Body of pancreas (tissue), 4 donors: ENCODE results near the gene TBL2. TPM values are rescaled to one million over a fixed set of nuclear protein-coding genes. Genes with fewer than 3 reads are reported as not detected.
"Not testable (repeated sequence)": the region's sequence is repeated elsewhere in the genome, so short reads cannot be mapped to it uniquely, and the experiment has no call there.

Experiments
- ATAC-seq: fragments of 150-250 bp; one replicate; pipeline ENCODE4 v1.9.1; 2016
- DNase-seq, 4 donors: peaks; one replicate each; pipeline ENCODE4 v3.0.0-alpha.2; 2019
- H3K27ac ChIP-seq, 4 donors: fragments of 200-600 bp; sonication (generic); 1 replicate in 3 of 4; 2 replicates in 1 of 4; pipeline versions ENCODE4 v1.5.1 to v1.6.1; 2016 to 2019; ENCODE audit warnings: mild to moderate bottlenecking in 1 of 4, mixed read lengths in 1 of 4, moderate library complexity in 1 of 4
- H3K27me3 ChIP-seq, 2 donors: fragments of 200-600 bp; sonication (generic); one replicate each; pipeline ENCODE4 v1.6.0; 2016; ENCODE audit warnings: mild to moderate bottlenecking in 1 of 2
- H3K36me3 ChIP-seq, 2 donors: fragments of 200-600 bp; sonication (generic); replicated peaks in 1 of 2; 2 replicates each; pipeline ENCODE4 v1.5.1; 2016; ENCODE audit warnings: low read depth in 2 of 2; ENCODE audit not compliant: insufficient read depth in 1 of 2
- H3K4me1 ChIP-seq: fragments of 200-600 bp; sonication (generic); one replicate; pipeline ENCODE4 v1.6.0; 2016
- H3K4me3 ChIP-seq, 2 donors: fragments of 200-600 bp; sonication (generic); 1 replicate in 1 of 2; 2 replicates in 1 of 2; pipeline ENCODE4 v1.5.1; 2016 to 2019
- H3K9me3 ChIP-seq, 3 donors: fragments of 200-600 bp; sonication (generic); 1 replicate in 2 of 3; 2 replicates in 1 of 3; pipeline ENCODE4 v1.5.1; 2016
- POLR2A ChIP-seq, 3 donors: fragments of 450-650 bp; IDR thresholded peaks; one replicate each; pipeline ENCODE4 v1.6.1; 2016; ENCODE audit warnings: antibody characterized with exemption in 3 of 3, mild to moderate bottlenecking in 2 of 3
- WGBS, 2 donors: methylation state at CpG; one replicate each; pipeline ENCODE4 v1.1.5; 2017; 5-methylcytosine and 5-hydroxymethylcytosine counted together
- intact Hi-C: fragments of 100-400 bp; cut with DNase I; formaldehyde crosslinking; loops from one replicate; pipeline ENCODE4 v1.15.1; 2023
- total RNA-seq, 2 donors: library from RNA; depleted of rRNA; stranded (reverse); fragments of >200 nt; gene quantifications; one replicate each; pipeline ENCODE4 v1.1.0, GENCODE V29; 2016
- TF ChIP-seq, protein P1 (sequence below), 7 experiments: fragments of 450-650 bp in 4 of 7; fragments of 200-600 bp in 3 of 7; sonication (generic) in 3 of 7; IDR thresholded peaks; one replicate each; pipeline ENCODE4 v1.5.1; 2016 to 2019; ENCODE audit warnings: antibody characterized with exemption in 7 of 7

The TBL2 gene
- total RNA-seq, 2 donors from 2014 or later = 25.9 to 30.7 TPM

DNA sequence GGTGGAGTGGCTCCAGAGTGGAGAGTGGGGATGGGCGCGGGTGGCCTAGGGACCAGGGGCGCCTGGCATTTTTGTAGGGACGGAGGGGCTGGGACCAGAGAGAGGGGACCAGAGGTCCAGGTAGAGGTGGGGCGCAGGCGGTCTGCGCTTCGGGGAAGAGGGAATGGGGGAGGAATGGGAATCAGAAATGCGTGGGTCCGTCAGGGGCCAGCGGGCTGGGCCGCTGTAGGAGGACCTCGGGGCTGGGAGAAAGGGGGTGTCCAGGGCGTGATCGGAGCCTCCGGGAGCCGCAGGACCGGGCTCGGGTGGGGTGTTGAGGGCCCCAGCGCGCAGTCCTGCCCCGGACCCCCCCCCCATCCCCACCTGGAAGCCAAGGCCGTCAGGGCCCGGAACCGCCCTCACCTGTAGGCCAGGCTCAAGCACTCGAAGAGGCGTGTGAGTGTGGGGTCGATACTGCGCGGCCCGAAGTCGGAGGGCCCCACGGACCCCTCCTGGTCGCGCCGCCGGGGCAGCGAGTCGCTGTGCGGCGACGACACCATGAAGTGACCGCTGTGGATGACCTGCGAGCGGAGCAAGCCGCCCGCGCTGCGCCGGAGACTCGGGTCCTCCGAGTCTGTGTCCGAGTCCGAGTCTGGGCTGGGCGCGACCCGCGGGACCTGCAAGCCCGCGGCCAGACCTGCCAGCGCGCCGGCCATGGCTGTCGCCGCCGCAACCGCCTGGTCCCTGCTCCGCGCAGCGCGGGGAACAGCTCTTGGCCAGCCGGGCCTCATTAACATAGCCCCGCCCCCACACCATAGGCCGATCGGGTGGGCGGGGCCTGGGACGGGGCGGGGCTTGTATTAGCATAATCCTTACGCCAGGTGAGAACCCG is 45.7 kb upstream of the TBL2 start, which contains the start of gene MLXIPL:
MLXIPL (minus strand) TSS at position 725 of the 871 bp plus-strand sequence; CDS start at position 695, 30 bp downstream.
- Histone ChIP-seq H3K36me3 (no peaks in the 10 kb centered on the region), H3K4me3 (peak within 1 kb of the TSS; percentile 16 to 36), H3K27me3 (peaks cover 0 to 3% of the 10 kb centered on the region in 2 donors), H3K27ac (peak within 1 kb of the TSS; percentile 50 to 73 (median 60)), H3K4me1 (peaks cover 26% of the 10 kb centered on the region), H3K9me3 (no peaks in the 10 kb centered on the region)
- peak; percentile 95 to 99 (median 96) for DNase-seq
- WGBS, 2 donors = 1 to 3% methylated on average over 14 to 66 of the region's 80 CpGs
- TF ChIP-seq, protein P1, sequence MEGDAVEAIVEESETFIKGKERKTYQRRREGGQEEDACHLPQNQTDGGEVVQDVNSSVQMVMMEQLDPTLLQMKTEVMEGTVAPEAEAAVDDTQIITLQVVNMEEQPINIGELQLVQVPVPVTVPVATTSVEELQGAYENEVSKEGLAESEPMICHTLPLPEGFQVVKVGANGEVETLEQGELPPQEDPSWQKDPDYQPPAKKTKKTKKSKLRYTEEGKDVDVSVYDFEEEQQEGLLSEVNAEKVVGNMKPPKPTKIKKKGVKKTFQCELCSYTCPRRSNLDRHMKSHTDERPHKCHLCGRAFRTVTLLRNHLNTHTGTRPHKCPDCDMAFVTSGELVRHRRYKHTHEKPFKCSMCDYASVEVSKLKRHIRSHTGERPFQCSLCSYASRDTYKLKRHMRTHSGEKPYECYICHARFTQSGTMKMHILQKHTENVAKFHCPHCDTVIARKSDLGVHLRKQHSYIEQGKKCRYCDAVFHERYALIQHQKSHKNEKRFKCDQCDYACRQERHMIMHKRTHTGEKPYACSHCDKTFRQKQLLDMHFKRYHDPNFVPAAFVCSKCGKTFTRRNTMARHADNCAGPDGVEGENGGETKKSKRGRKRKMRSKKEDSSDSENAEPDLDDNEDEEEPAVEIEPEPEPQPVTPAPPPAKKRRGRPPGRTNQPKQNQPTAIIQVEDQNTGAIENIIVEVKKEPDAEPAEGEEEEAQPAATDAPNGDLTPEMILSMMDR (IDR thresholded peaks at IDR 0.05) = no peak
- TF ChIP-seq POLR2A (IDR thresholded peaks at IDR 0.05) = peak; percentile 76 to 81 (median 77)
- peak; percentile 93 for ATAC-seq
- intact Hi-C loops = loop anchor here (5.0 kb wide), 1 partner anchor 48 kb away; no protein-coding TSS in a partner anchor

- H3K36me3 ChIP-seq = no peaks in the 10 kb centered on the region
- intact Hi-C loops = loop anchor here (5.0 kb wide), 1 partner anchor 49 kb away; no protein-coding TSS in a partner anchor
- DNase-seq (peak; percentile 46 to 60 (median 52)), ATAC-seq (peak; percentile 36)
- peaks cover 26% of the 10 kb centered on the region for H3K4me1 ChIP-seq
- 0 to 1% methylated on average over 23 to 58 of the region's 58 CpGs for WGBS, 2 donors
- no peaks in the 10 kb centered on the region for H3K9me3 ChIP-seq
- H3K4me3 ChIP-seq = peak overlapping the region; percentile 16 to 36
- H3K27ac ChIP-seq = peak overlapping the region in 3 of 4 donors; percentile 57 to 73 (median 62)
- TF ChIP-seq, protein P1 (IDR thresholded peaks at IDR 0.05) = no peak
- peak in 2 of 3 donors; percentile 24 to 41 for TF ChIP-seq POLR2A (IDR thresholded peaks at IDR 0.05)
- H3K27me3 ChIP-seq = peaks cover 0 to 3% of the 10 kb centered on the region in 2 donors
Measured at GRCh38 chr7:73622909-73623797, 44.8 kb upstream of the TBL2 start.

- Histone ChIP-seq H3K27me3 (peaks cover 0 to 2% of the 10 kb centered on the region in 2 donors), H3K4me1 (peaks cover 26% of the 10 kb centered on the region), H3K4me3 (no peak overlapping the region), H3K27ac (peak overlapping the region in 2 of 4 donors; percentile 62 to 73), H3K36me3 (no peaks in the 10 kb centered on the region), H3K9me3 (no peaks in the 10 kb centered on the region)
- TF ChIP-seq, protein P1 (IDR thresholded peaks at IDR 0.05) = no peak
- no peak for TF ChIP-seq POLR2A (IDR thresholded peaks at IDR 0.05)
- no peak for DNase-seq
- WGBS, 2 donors = 38 to 43% methylated on average over 1 to 2 of the region's 2 CpGs
- intact Hi-C loops = loop anchor here (5.0 kb wide), 1 partner anchor 50 kb away; no protein-coding TSS in a partner anchor
- ATAC-seq = no peak
Measured at GRCh38 chr7:73622527-73622908, 44.1 kb upstream of the TBL2 start.

- H3K4me1 ChIP-seq = peaks cover 26% of the 10 kb centered on the region
- H3K27me3 ChIP-seq = no peaks in the 10 kb centered on the region
- no peaks in the 10 kb centered on the region for H3K9me3 ChIP-seq
- no peaks in the 10 kb centered on the region for H3K36me3 ChIP-seq
- no peak for DNase-seq
- H3K4me3 ChIP-seq = no peak overlapping the region
- H3K27ac ChIP-seq = no peak overlapping the region
- TF ChIP-seq, protein P1 (IDR thresholded peaks at IDR 0.05) = no peak
- no peak for TF ChIP-seq POLR2A (IDR thresholded peaks at IDR 0.05)
- 71 to 76% methylated on average over 6 to 7 of the region's 7 CpGs for WGBS, 2 donors
- intact Hi-C loops = loop anchor here (5.0 kb wide), 1 partner anchor 51 kb away; no protein-coding TSS in a partner anchor
- no peak for ATAC-seq
Measured at GRCh38 chr7:73621168-73622063, 43.0 kb upstream of the TBL2 start.

- WGBS, 2 donors = 90 to 92% methylated on average over 11 of the region's 11 CpGs
- H3K9me3 ChIP-seq, DNase-seq, H3K27ac ChIP-seq, intact Hi-C loops, H3K36me3 ChIP-seq, ATAC-seq, H3K27me3 ChIP-seq, H3K4me3 ChIP-seq: not testable (repeated sequence)
- peaks cover 21% of the 10 kb centered on the region for H3K4me1 ChIP-seq
Measured at GRCh38 chr7:73619394-73619793, 41.0 kb upstream of the TBL2 start.
